ENCODE data around the gene PKP2.
"Not testable (repeated sequence)": the region's sequence is repeated elsewhere in the genome, so short reads cannot be mapped to it uniquely, and the experiment has no call there.

The PKP2 gene

DNA sequence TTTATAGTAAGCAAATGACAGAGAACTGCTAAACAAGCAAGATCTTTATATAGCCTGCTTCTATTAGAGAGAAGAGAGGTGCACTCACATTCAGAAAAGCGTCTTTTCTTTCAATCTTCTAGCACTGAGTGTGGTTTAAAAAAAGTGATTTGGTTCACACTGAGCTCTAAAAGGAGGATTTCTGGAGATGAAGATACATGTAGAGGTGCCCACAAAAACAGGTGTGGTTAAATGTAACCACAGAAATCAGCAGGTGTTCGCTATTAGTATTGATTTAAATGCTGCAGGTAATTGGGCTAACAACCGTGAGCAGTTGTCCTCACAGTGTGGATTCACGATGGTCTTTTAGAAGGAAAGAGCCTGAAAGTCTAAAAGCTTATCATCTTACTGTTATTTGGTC, 10.7 kb downstream of the PKP2 start:
- Histone ChIP-seq H3K27ac (no peak overlapping the region), H3K4me1 (no peaks in the 10 kb centered on the region), H3K4me3 (no peak overlapping the region), H3K27me3 (no peaks in the 10 kb centered on the region), H3K4me2 (no peak overlapping the region), H3K36me3 (no peaks in the 10 kb centered on the region), H4K20me1 (no peaks in the 10 kb centered on the region), H3K9me3 (no peaks in the 10 kb centered on the region), H3K9ac (no peak overlapping the region)
- no peak for TF ChIP-seq Cebpa-rat (IDR thresholded peaks at IDR 0.05)

DNA sequence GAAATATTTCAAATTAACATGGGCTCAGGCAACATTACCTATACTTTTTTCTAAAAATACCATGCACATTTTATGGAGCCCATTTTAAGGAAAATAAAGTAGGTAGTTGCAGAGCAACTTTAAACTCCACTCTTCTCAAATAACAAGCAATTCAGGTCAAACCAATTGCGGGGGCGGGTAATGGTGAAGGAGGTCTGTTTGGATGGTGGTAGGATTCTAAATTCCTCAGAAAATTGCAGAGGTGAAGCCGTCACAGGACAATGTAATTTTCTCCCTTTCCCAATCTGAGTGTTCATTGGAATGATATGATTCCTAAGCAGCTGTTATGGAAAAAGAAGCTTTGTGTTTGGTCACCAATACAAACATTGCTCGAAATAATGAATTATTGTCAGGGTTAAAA, 11.6 kb downstream of the PKP2 start:
- H3K27me3 ChIP-seq = no peaks in the 10 kb centered on the region
- no peak overlapping the region for H3K9ac ChIP-seq
- H3K4me2 ChIP-seq = no peak overlapping the region
- H3K36me3 ChIP-seq = no peaks in the 10 kb centered on the region
- H3K27ac ChIP-seq = no peak overlapping the region
- H3K4me3 ChIP-seq = no peak overlapping the region
- no peaks in the 10 kb centered on the region for H4K20me1 ChIP-seq
- no peaks in the 10 kb centered on the region for H3K9me3 ChIP-seq
- no peaks in the 10 kb centered on the region for H3K4me1 ChIP-seq
- no peak for TF ChIP-seq Cebpa-rat (IDR thresholded peaks at IDR 0.05)

DNA sequence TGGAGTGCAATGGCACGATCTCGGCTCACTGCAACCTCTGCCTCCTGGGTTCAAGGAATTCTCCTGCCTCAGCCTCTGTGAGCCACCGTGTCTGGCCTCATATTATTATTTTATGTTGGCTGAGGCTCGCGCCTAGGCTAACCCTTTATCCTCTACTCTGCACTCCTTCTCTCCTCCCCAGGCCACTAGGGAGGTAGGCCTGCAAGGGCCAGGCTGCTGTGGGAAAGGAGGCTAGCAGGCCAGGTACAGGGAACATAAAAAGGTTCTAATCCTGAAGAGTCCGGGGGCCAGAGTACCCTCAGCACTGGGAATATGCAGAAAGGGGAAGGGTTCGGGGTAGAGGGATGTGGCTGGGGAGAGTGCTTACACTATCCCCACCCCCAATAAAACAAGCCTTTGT, 14.9 kb downstream of the PKP2 start:
- no peak for TF ChIP-seq Cebpa-rat (IDR thresholded peaks at IDR 0.05)
- H3K4me3 ChIP-seq = no peak overlapping the region
- H3K27ac ChIP-seq = no peak overlapping the region
- no peaks in the 10 kb centered on the region for H3K9me3 ChIP-seq
- H3K4me1 ChIP-seq = no peaks in the 10 kb centered on the region
- no peaks in the 10 kb centered on the region for H3K36me3 ChIP-seq
- no peaks in the 10 kb centered on the region for H4K20me1 ChIP-seq
- no peak overlapping the region for H3K9ac ChIP-seq
- H3K4me2 ChIP-seq = no peak overlapping the region
- no peaks in the 10 kb centered on the region for H3K27me3 ChIP-seq

DNA sequence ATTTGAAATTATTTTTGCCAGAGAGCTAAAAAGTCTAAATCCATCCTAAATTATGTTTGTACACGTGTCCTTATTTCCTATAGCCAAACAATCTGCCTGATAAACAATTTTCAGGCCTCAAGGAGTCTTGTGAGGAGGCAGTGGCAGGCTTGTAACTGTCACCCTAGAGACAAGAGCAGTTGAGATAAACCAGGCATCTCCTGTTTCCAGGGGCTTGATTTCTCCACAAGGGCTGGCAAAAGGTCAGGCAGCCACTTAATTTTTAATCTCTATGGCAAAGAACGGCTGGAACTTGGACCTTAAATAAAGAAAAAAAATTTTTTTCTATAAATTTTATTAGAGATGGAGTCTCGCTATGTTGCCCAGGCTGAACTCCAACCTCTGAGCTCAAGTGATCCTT, 15.5 kb downstream of the PKP2 start:
- Histone ChIP-seq H3K4me3 (no peak overlapping the region), H3K36me3 (no peaks in the 10 kb centered on the region), H4K20me1 (no peaks in the 10 kb centered on the region), H3K27me3 (no peaks in the 10 kb centered on the region), H3K4me2 (no peak overlapping the region), H3K9ac (no peak overlapping the region), H3K9me3 (no peaks in the 10 kb centered on the region), H3K4me1 (no peaks in the 10 kb centered on the region), H3K27ac (no peak overlapping the region)
- TF ChIP-seq Cebpa-rat (IDR thresholded peaks at IDR 0.05) = no peak

DNA sequence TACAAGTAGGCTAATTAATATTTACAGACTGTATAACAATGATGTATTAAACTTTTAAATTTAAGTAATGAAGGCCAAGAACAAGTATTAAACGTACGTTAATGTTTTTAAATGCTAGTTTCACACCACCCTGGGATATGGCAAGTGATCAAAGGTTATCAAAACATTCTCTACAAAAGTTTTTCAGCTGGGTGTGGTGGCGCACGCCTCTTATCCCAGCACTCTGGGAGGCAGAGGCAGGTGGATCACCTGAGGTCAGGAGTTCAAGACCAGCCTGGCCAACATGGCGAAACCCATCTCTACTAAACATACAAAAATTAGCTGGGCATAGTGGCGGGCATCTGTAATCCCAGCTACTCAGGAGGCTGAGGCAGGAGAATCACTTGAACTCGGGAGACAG, 17.5 kb downstream of the PKP2 start:
- not testable (repeated sequence) for H3K4me2 ChIP-seq, H3K4me3 ChIP-seq, H3K36me3 ChIP-seq, H4K20me1 ChIP-seq, H3K9ac ChIP-seq, H3K9me3 ChIP-seq, H3K27ac ChIP-seq, H3K4me1 ChIP-seq, H3K27me3 ChIP-seq

DNA sequence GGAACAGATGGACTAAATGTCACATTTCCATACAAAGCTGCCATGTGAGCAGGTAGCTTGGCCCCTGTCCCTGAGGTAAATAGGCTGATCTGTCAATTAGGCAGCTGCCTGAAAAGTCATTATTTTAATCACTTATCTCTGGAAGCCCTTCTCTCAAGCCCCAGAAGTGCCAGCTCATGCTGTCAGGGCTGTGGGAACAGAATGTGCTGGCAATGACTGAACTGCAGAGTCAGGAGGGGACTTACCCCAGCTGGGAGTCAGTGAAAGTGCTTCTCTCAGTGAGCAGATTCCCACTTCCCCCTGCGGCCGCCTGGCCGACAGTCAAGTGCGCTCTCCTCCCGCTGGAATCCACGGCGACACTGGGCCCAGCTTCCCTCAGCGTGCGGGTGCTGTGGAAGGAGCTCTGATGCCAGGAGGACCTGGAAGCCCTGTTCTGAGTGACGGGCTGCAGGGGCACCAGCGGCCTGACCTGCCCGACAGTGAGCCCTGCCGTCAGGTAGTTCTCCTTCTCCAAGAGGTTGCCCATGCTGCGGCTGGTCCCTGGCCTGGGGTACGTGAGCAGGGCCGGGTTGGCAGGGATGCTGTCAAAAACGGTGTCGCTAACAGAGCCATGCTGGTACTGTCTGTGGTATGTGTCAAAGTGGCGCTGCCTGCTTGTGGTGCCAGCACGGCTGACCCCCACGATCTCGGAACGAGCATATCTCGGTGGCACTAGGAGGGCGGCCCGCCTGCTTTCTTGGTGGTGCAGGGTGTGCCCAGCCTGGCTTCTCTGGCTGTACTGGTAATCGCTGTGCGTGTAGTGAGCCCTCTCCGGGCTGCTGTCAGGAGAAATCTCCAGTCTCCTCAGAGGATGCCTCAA, 18.7 kb downstream of the PKP2 start:
- no peaks in the 10 kb centered on the region for H3K36me3 ChIP-seq
- no peaks in the 10 kb centered on the region for H4K20me1 ChIP-seq
- no peak overlapping the region for H3K27ac ChIP-seq
- H3K9ac ChIP-seq = no peak overlapping the region
- no peak for TF ChIP-seq Cebpa-rat (IDR thresholded peaks at IDR 0.05)
- no peaks in the 10 kb centered on the region for H3K27me3 ChIP-seq
- H3K4me1 ChIP-seq = no peaks in the 10 kb centered on the region
- no peaks in the 10 kb centered on the region for H3K9me3 ChIP-seq
- H3K4me2 ChIP-seq = no peak overlapping the region
- H3K4me3 ChIP-seq = no peak overlapping the region

DNA sequence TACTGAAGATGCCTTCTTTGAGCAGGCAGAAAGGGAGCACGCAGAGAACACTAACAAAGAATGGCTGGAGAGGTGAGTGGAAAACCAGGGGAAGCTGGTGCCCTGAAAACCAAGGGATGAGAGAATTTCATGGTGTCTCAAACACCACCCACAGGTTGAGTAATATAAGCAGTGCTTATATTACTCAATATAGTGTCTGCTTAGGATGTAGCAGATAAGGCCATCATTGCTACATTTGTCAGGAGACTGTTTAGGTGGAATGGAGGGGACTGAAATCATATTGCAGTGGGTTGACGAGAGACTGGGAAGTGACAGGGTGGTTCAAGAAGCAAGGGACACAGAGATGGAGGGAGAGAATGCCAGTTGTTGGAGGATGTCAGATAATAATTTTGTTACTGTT, 20.6 kb downstream of the PKP2 start:
- H3K9me3 ChIP-seq = no peaks in the 10 kb centered on the region
- no peak overlapping the region for H3K4me3 ChIP-seq
- H3K27me3 ChIP-seq = no peaks in the 10 kb centered on the region
- no peak overlapping the region for H3K9ac ChIP-seq
- H3K36me3 ChIP-seq = no peaks in the 10 kb centered on the region
- H3K4me1 ChIP-seq = no peaks in the 10 kb centered on the region
- H3K4me2 ChIP-seq = no peak overlapping the region
- no peak overlapping the region for H3K27ac ChIP-seq
- no peak for TF ChIP-seq Cebpa-rat (IDR thresholded peaks at IDR 0.05)
- H4K20me1 ChIP-seq = no peaks in the 10 kb centered on the region

DNA sequence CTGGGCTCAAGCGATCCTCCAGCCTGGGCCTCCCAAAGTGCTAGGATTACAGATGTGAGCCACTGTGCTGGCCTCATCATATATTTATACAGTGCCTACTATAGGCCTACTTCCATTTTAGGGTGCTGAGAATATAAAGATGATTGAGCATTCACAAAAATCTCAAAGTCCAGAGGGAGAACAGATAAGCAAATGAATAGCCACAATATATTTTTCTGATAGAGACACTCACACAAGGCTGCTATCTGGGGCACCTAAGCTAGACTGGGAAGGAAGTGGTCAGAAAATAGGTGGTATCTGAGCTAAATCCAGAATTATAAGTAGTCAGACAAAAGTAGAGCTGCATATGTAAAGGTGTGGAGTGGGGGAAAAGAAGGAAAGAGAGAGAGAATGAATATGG, 21.6 kb downstream of the PKP2 start:
- Histone ChIP-seq H3K27me3 (no peaks in the 10 kb centered on the region), H3K4me3 (no peak overlapping the region), H3K27ac (no peak overlapping the region), H4K20me1 (no peaks in the 10 kb centered on the region), H3K4me2 (no peak overlapping the region), H3K9me3 (no peaks in the 10 kb centered on the region), H3K4me1 (no peaks in the 10 kb centered on the region), H3K36me3 (no peaks in the 10 kb centered on the region), H3K9ac (no peak overlapping the region)
- TF ChIP-seq Cebpa-rat (IDR thresholded peaks at IDR 0.05) = no peak

DNA sequence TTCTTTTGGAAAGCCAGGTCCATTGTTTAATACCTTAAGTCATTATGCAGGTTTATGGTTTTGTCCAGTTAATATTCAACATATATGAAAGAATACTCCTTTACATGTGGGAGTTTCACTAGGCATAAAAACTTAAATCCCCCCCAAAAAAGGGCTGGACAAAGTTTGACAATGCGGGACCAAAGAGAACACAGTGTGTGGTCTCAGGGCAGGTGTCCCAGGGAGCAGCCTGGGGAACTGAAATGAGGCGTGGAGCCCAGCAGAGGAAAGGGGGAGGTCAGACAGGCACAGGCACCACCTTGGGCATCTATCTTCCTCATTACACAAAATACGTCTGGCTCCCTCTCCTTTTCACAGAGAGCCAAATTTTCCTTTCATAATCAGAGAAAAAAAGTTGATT, 22.5 kb downstream of the PKP2 start:
- H3K9ac ChIP-seq = no peak overlapping the region
- no peaks in the 10 kb centered on the region for H3K36me3 ChIP-seq
- TF ChIP-seq Cebpa-rat (IDR thresholded peaks at IDR 0.05) = no peak
- no peaks in the 10 kb centered on the region for H3K9me3 ChIP-seq
- H3K27ac ChIP-seq = no peak overlapping the region
- H3K27me3 ChIP-seq = no peaks in the 10 kb centered on the region
- no peaks in the 10 kb centered on the region for H3K4me1 ChIP-seq
- no peak overlapping the region for H3K4me3 ChIP-seq
- no peaks in the 10 kb centered on the region for H4K20me1 ChIP-seq
- H3K4me2 ChIP-seq = no peak overlapping the region

DNA sequence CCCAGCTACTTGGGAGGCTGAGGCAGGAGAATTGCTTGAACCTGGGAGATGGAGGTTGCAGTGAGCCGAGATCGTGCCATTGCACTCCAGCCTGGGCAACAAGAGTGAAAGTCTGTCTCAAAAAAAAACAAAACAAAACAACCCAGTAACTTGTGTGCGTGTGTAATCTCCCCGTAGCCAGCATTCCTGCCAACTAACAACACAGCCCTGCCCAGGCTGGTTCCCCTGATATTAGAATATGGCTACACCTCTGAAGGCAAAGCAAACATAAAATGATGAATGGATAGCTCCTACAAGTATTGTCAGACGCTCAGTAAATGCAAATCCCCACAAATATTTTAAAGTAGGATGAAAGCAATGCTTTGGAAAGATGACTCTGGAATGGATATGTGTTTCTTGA, 24.2 kb downstream of the PKP2 start:
- H3K9ac ChIP-seq, H3K27ac ChIP-seq, H3K36me3 ChIP-seq, H3K4me1 ChIP-seq, H3K27me3 ChIP-seq, H4K20me1 ChIP-seq, H3K9me3 ChIP-seq, H3K4me2 ChIP-seq, H3K4me3 ChIP-seq: not testable (repeated sequence)

DNA sequence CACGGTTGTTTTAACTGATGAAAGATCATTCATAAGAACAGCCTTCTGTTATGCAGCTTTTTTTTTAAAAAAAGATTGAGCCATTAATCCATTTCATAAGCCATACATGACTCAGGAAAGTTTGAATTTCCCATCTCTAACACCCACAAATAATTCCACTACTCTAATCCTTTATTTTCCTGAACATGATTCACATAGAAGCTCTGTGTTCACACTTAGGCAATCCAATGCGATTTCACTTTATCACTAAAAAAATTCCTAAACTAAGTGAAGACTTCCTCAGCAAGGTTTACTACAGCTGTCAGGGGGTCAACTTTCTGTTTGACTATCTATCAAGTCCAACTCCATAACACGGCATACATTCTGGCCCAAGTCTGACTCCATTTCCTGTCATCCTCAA, 25.9 kb downstream of the PKP2 start:
- Histone ChIP-seq H3K9me3 (no peaks in the 10 kb centered on the region), H4K20me1 (no peaks in the 10 kb centered on the region), H3K9ac (no peak overlapping the region), H3K36me3 (no peaks in the 10 kb centered on the region), H3K27ac (no peak overlapping the region), H3K4me1 (no peaks in the 10 kb centered on the region), H3K4me2 (no peak overlapping the region), H3K27me3 (no peaks in the 10 kb centered on the region), H3K4me3 (no peak overlapping the region)
- no peak for TF ChIP-seq Cebpa-rat (IDR thresholded peaks at IDR 0.05)

Measured in BLaER1 (cell line).